Measurements from ENCODE around the gene FNBP1.

FNBP1 gene

GRCh38 chr9:129854588-129855110 is 188.3 kb downstream of the FNBP1 start:
- no peak for TF ChIP-seq CTCF (conservative IDR thresholded peaks at IDR 0.05; ENCODE audit: low read depth, low read length)
- no peak overlapping the region for H3K4me3 ChIP-seq (ENCODE audit: low read length)
- DNase-seq (ENCODE audit: low read depth): no peak

GRCh38 chr9:129853614-129854013 is 189.4 kb downstream of the FNBP1 start:
- DNase-seq (ENCODE audit: low read depth): no peak
- no peak overlapping the region for H3K4me3 ChIP-seq (ENCODE audit: low read length)
- no peak for TF ChIP-seq CTCF (conservative IDR thresholded peaks at IDR 0.05; ENCODE audit: low read depth, low read length)

- DNase-seq (ENCODE audit: low read depth): no peak
- no peak overlapping the region for H3K4me3 ChIP-seq (ENCODE audit: low read length)
- no peak for TF ChIP-seq CTCF (conservative IDR thresholded peaks at IDR 0.05; ENCODE audit: low read depth, low read length)
These were observed 190.4 kb downstream of the FNBP1 start for GRCh38 chr9:129852579-129852978.

GRCh38 chr9:129851821-129852220 is 191.2 kb downstream of the FNBP1 start:
- DNase-seq (ENCODE audit: low read depth): no peak

GRCh38 chr9:129850821-129851550 is 192.0 kb downstream of the FNBP1 start:
- no peak overlapping the region for H3K4me3 ChIP-seq (ENCODE audit: low read length)
- no peak for DNase-seq (ENCODE audit: low read depth)
- TF ChIP-seq CTCF (conservative IDR thresholded peaks at IDR 0.05; ENCODE audit: low read depth, low read length): no peak

More at GRCh38 chr9:129851821-129852220, 191.2 kb downstream of the FNBP1 start:
- H3K4me3 ChIP-seq (ENCODE audit: low read length): no peak overlapping the region
- TF ChIP-seq CTCF (conservative IDR thresholded peaks at IDR 0.05; ENCODE audit: low read depth, low read length): no peak

GRCh38 chr9:129849901-129850300 is 193.1 kb downstream of the FNBP1 start:
- TF ChIP-seq CTCF (conservative IDR thresholded peaks at IDR 0.05; ENCODE audit: low read depth, low read length): no peak
- no peak for DNase-seq (ENCODE audit: low read depth)
- no peak overlapping the region for H3K4me3 ChIP-seq (ENCODE audit: low read length)
